ENCODE data around the gene EVA1C. TPM values are rescaled to one million over a fixed set of nuclear protein-coding genes. Genes with fewer than 3 reads are reported as not detected.

EVA1C gene
- total and polyA plus RNA-seq, 9 of the 15 experiments (the other 6 are each of a cell fraction or from before 2014, with no cell fraction given): 0.22 TPM; not detected in 8

- H3K27me3 ChIP-seq (ENCODE audit: control insufficient read depth in 2 of 2, insufficient read depth in 2 of 2, low read length in 2 of 2): no peaks in the 10 kb centered on the region
- H4K20me1 ChIP-seq (replicated peaks; ENCODE audit: control insufficient read depth, insufficient read depth, low read length): peaks cover 48% of the 10 kb centered on the region
- H3K9ac ChIP-seq (ENCODE audit: insufficient read depth in 1 of 2, low read depth in 2 of 2, low read length in 2 of 2): no peak overlapping the region
- no peak for DNase-seq (ENCODE audit: extremely low read depth in 1 of 4, low spot score in 3 of 4)
- ChIA-PET CTCF (ENCODE audit: low intra/inter-chr PET ratio) (interaction anchor here (0.7 kb wide), 1 partner anchor 46 kb away, joined by 4 read pairs; no protein-coding TSS in a partner anchor), POLR2A (interaction anchor here (1.2 kb wide), 1 partner anchor 19 kb away, joined by 3 read pairs; no protein-coding TSS in a partner anchor)
- WGBS (ENCODE audit: insufficient coverage, low coverage, missing lambda C conversion rate): 96% methylated on average over 8 of the region's 8 CpGs
- H3K4me2 ChIP-seq (ENCODE audit: insufficient read depth, low read length): no peak overlapping the region
- no peak overlapping the region for H3K4me3 ChIP-seq
- intact Hi-C loops (cut with micrococcal nuclease) (no loop called here), in situ Hi-C loops (cut with MboI) (no loop called here)
- peaks cover 4 to 6% of the 10 kb centered on the region in 2 experiments; a peak in 2 of 5 replicates for H3K4me1 ChIP-seq (replicated peaks in 1 of 2; ENCODE audit: control insufficient read depth in 2 of 2, insufficient read depth in 2 of 2, low read length in 2 of 2)
- H3K36me3 ChIP-seq (ENCODE audit: control insufficient read depth, insufficient read depth, low read length): peaks cover 81% of the 10 kb centered on the region
- ATAC-seq: no peak
- no peak for FAIRE-seq
- BruUV-seq (replicated peaks): no TSS peak
- H3K9me3 ChIP-seq (replicated peaks; ENCODE audit: control insufficient read depth, insufficient read depth, low read depth, low read length): no peaks in the 10 kb centered on the region
- H3K79me2 ChIP-seq (ENCODE audit: control insufficient read depth, insufficient read depth, low read length): peaks cover 74% of the 10 kb centered on the region
- no peak overlapping the region for H3K27ac ChIP-seq (ENCODE audit: extremely low read depth, low read depth, low read length)
- peaks cover 3% of the 10 kb centered on the region for H3K9me1 ChIP-seq (ENCODE audit: control insufficient read depth, insufficient read depth, low read length)
- no peak overlapping the region for H2AFZ ChIP-seq (ENCODE audit: low read depth, low read length)
- TF ChIP-seq NUFIP1 (IDR thresholded peaks at IDR 0.05; ENCODE audit: partially characterized antibody) (no peak), ZC3H11A (IDR thresholded peaks at IDR 0.05; ENCODE audit: low read depth, low read length) (no peak), ESRRA (IDR thresholded peaks at IDR 0.05; ENCODE audit: borderline replicate concordance, low read depth) (no peak), BMI1 (IDR thresholded peaks at IDR 0.05; ENCODE audit: low read length) (no peak), SAFB2 (IDR thresholded peaks at IDR 0.05; ENCODE audit: borderline replicate concordance, low read depth, low read length, severe bottlenecking) (no peak), NELFE (IDR thresholded peaks at IDR 0.05; ENCODE audit: insufficient read depth, insufficient read length) (no peak), ATF1 (CRISPR knock-in tag; IDR thresholded peaks at IDR 0.05) (no peak), ATF1 (tag; IDR thresholded peaks at IDR 0.05) (no peak), CEBPZ (IDR thresholded peaks at IDR 0.05; ENCODE audit: borderline replicate concordance, low read depth, low read length) (no peak), TCF7L2 (IDR thresholded peaks at IDR 0.05; ENCODE audit: low read depth, low read length) (no peak), PTTG1 (tag; IDR thresholded peaks at IDR 0.05; ENCODE audit: low read depth) (no peak), MNT (conservative IDR thresholded peaks at IDR 0.05) (no peak), STAG1 (CRISPR knock-in tag; IDR thresholded peaks at IDR 0.05; ENCODE audit: borderline replicate concordance) (no peak), MAZ (CRISPR knock-in tag; conservative IDR thresholded peaks at IDR 0.05 in 1 of 2, IDR thresholded peaks at IDR 0.05 in 1 of 2) (no peak), HDAC1 (IDR thresholded peaks at IDR 0.05) (no peak)
These were observed 25.4 kb upstream of the EVA1C start for GRCh38 chr21:32387151-32387550.
